HG03097 (cell line): ENCODE data around the gene DCST2.

Experiments
- ATAC-seq: cut with Tn5 transposase; IDR thresholded peaks from one replicate; pipeline ENCODE4 v1.9.1; 2021; ENCODE audit not compliant: unreplicated experiment, low FRiP score

The DCST2 gene

DNA sequence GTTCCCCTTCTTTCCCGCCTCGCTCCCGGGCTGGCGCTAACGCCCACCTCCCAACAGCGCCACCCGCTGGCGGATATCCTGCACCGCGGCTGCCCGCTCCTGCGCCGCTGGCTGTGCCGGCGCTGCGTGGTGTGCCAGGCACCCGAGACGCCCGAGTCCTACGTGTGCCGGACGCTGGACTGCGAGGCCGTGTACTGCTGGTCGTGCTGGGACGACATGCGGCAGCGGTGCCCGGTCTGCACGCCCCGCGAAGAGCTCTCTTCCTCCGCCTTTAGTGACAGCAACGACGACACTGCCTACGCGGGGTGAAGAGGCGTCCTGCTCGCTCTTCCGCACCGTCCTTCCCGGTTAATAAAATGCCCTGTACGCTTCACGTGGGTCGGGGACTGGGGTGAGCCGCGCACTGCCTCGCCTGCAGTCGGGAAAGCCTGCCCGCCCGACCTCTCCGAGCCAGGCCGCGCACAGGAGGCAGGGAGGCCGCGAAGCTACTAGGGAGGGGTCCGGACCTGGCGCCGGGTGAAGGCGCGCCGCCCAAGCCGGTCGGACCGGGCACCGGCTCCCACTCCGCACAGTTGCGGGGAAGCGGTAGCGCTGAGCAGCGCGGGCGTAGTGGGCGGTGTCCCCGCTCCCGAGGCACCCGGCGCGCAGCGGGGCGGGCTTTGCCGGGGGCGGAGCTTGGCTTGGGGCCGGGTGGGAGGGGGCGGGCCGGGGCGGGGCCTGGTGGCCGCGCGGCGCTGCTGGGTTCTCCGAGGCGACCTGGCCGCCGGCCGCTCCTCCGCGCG lies 17.2 kb upstream of the DCST2 start, which contains the start of gene ADAM15:
TSS of gene ADAM15 (plus strand) at position 757 of the 782 bp plus-strand sequence. CDS start 71 bp downstream, outside the sequence.
- ATAC-seq = no peak

DNA sequence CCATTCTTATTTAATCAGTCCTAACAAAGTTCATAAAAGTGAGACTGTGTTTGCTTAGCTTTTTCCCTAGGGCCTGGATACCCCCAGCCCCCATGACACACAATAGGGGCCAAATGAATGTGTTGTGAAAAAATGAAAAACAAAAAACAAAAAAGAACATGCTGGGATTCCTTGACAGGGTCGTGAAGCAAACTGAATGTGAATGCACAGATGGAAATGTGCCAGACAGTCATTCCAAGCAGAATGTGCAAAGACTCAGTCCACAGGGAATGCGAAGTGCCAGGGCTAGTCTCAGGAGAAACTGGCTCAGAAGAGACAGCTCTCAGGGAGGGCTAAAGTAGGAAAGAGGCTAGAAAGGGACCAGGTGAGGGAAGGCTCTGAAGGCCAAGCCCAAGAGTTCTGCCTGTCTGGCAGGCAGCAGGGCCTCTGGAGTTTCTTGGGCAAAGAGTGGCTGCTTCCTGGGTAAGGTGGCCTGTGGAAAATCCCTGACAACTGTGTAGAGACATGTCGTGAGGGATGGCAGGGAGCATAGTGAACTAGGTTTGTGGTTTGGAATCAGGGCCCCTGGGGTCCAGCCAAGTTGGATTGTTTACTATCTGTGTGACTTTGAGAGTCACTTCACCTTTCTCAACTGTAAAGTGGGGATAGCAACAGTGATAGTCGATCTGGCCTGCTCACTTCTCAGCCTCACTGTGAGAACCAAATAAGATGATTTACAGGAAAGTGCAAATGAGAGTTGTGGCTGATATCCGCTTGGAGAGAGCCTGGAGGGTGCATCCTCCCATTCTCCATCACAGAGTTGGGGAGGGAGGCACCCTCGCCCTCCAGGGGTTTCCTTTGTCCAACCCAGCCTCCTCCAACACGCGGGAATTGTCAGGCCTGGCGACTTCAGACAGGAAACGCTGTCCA lies 16.3 kb upstream of the DCST2 start:
- ATAC-seq = no peak

DNA sequence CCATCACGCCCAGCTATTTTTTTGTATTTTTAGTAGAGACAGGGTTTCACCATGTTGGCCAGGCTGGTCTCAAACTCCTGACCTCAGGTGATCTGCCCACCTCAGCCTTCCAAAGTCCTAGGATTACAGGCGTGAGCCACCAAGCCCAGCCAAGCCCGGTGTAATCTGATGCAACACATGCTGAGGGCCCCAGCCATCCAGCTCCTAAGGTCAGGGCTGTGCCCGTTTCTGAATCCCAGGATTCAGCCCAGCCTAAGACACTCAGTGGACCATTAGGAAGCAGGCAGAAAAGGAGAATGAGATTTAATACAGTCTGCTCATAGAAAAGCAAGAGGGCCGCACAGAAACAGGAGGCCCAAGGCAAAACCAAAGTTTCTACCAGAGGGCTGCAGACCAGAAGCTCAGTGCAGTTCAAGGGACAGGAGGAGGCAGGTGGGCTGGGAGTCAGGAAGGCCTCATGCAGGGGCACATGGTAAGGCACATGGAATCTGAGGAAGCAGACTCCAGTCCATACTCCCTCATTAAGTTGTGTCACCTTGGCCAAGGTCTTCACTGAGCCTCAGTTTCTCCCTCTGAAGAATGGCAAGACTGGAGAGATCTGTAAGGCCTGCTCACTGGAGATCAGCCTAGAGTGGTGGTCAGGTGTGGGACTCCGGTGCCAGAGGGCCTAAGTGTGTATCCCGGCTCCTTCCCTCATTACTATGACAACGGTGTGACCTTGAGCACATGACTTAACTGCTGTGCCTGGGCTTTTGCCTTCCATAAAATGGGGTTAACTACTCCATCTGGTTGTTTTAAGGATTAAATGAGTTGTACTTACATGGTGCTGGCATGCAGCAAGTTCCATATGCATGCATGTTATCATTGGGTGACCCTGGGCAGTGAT lies 15.1 kb upstream of the DCST2 start:
- no peak for ATAC-seq

DNA sequence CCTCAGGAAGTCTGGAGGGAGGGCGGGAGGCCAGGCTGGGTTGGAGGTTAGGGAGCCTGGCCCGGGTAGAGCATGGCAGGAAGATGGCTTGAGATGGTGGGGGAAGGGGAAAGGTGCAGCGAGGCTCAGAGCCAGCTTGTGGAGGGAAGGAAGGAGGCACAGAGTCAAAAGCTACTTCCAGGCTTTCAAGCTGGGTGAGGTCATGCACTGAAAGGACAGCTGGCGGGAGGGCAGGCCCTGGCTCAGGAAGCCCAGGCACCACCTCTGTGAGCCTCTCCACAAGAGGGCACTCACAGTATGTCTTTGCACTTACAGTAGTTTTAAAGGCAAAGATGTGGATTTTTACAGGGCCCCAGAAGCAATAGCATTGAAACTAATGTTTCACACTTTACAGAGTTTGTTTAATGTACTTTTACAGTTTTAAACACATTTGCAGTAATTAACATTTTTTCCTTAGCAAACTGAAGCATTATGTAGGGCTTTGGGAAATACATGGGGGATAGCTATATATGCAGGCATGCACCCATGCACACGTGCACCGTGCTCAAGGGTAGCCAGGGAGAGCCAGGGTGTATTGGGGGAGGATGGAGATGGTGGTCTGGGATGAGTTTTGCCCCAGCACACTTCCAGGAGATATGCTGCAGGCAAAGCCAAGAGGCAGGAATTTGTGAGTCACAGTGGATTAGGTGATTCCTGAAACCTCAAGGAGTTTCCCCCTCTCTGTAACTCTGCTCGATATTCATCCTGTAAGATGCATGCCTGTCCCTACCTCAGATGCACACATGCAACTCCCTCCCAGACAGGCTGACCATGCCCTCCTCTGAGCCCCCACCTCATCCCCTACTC lies 11.5 kb upstream of the DCST2 start:
- no peak for ATAC-seq

DNA sequence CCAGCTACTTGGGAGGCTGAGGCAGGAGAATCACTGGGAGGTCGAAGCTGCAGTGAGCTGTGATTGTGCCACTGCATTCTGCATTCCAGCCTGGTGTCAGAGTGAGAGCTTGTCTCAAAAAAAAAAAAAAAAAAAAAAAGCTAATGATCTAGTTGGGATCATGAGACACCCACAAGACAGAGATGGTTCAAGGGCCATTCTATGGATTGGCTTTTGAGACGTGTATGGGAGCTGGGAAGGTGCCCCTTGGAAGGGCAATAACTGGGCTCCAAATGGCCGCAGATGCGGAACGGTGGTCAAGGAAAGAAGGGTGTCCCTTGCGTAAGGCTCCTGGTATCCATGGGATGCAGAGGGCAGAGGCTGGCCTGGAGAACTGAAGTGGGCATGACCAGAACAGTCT lies 10.8 kb upstream of the DCST2 start:
- ATAC-seq = no peak

- no peak for ATAC-seq
Measured at GRCh38 chr1:155043793-155044192, 10.2 kb upstream of the DCST2 start.

DNA sequence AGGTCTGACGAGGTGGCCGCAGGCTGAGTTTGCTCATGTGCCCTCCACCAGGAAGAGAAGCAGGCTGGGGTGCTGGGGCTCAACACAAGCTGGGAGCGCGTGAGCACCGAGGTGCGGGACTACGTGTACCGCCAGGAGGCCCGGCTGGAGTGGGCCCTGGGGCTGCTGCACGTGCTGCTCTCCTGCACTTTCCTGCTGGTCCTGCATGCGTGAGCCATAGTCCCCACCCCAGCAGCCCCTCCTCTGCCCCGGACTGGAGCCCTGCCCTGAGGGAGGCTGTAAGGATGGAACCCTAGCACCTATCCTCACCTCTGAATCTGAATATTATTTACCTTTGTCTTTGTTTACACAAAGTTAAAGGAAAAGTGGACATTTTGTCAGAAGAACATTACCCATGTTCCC lies 9.7 kb upstream of the DCST2 start:
- no peak for ATAC-seq

GRCh38 chr1:155042789-155043188 lies 9.2 kb upstream of the DCST2 start:
- ATAC-seq = no peak

- ATAC-seq = no peak
Measured at GRCh38 chr1:155040358-155041093, 6.9 kb upstream of the DCST2 start.

GRCh38 chr1:155039308-155039669 lies 5.7 kb upstream of the DCST2 start:
- no peak for ATAC-seq

DNA sequence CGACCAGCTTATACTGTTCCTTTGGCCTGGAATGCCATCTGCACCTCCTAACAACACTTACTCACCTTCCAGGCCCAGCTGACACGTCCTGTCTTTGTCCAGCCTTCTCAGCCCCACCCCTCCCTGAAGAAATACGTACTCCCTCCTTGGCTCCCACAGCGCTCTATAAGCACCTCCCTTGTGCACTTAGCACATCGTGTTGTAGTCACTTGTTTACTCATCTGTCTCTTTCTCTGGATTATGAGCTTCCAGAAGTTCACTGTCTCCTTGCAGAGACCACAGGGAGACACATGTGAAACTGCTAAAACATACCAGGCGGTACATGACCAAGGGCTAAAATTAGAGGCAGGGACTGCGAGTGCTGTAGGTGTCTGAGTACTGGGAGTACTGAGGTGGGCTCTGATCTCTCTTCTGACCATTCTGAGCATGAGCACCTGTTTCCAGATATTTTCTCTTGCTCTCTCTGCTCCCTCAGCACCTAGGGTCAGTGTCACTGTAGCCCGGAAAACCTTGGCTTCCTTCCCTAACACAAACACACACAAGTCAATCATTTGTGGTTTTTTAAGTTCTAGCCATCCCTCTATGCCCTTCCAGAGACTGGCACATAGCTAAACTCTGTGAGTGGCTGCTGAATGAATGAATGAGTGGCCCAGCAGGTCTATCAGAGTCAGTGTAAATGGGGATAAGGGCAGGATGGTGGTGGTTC lies 5.2 kb upstream of the DCST2 start:
- no peak for ATAC-seq

GRCh38 chr1:155037851-155038441 lies 4.4 kb upstream of the DCST2 start:
- no peak for ATAC-seq

DNA sequence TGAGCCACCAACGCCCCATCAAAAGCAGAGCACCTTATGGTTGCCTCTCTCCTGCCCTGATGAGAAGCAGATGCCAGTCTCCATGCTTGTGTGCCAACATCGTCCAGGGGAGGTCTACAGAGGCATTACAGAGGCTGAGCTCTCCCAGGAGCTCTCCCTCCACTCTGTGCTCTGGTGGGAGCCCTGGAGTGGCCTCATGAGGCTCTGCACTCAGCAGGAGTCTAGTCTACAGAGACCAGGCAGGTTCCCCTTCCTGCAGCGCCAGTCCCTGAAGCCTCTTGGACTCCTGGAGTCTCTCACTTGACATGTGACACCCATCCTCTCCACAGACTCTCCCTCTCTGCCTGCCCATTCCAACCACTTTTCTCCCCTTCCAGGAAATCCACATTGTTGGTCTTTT lies 3.5 kb upstream of the DCST2 start:
- ATAC-seq = no peak

DNA sequence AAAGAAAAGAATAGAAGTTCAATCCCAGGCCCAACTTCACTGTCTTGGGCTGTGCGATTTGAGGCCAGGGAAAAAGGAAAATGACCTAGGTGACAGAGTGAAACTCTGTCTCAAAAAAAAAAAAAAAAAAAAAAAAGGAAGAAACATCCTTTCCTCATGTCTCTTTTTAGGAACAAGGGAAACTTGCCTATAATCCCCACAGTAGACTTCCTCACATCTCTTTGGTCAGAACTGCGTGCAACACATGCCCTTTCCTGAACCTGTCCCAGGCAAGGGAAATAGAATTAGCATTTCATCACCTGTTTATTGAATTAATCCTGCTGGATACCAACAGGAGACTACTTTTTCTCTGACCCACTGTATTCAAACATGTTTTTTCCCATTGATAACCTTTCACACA lies 2.4 kb upstream of the DCST2 start:
- no peak for ATAC-seq

DNA sequence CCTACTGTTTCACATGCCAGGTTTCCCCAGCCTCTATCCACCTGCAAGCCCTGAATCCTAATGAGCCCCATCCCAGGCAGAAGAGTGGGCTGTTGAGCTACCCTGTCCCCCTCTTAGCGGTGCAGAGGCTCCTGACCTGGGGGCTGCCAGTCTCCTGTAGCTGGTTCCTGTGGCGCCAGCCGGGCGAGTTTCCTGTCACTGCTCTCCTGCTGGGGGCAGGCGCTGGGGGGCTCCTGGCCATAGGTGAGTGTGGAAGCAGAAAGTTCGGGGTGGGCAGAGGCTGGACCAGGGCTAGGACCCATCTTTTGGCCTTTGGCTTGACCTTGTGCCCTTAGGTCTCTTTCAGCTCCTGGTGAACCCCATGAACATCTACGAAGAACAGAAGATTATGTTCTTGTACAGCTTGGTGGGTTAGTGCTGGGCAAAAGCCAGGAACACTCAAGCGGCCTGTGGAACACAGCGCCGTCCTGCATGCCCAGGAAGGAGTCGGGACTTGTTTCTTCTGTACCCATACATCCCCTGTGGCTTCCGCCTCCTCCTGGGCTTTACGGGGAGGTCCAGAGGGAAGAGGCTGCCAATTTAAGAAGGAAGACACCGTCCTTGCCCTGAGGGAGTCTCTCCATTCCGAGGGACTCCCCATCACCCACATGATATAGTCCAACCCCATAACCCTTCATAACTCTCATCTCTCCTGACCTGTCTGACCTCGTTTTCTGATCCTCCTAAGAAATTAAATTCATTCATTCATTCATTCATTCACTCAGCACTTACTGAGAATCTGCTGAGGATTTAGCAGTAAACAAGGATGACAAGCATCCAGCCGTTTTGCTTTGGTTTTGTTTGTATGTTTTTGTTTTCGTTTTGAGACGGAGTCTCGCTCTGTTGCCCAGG lies 982 bp upstream of the DCST2 start:
- ATAC-seq = no peak

- ATAC-seq = no peak
Measured at GRCh38 chr1:155032886-155033285, 695 bp downstream of the DCST2 start.

DNA sequence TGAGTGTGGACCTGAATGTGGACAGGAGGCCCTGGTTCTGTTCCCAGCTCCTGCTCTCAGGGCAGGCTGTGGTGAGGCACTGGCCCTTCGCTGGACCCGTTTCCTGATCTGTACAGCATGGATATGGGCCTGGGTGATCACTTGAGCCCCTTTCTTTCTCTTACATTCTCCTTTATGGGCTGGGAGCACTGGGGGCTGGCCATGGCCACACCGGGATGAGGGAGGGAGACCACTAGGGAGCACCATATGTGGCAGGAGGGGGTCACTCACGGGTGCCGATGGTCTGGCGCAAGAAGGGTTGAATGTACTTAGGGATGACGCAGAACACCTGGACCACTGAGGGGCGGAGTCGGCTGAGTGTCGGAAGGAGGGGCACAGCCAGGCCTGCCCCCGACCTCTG lies 2.7 kb downstream of the DCST2 start:
- no peak for ATAC-seq
